HepG2 (cell line): ENCODE measurements around the gene SAMD13. TPM values are rescaled to one million over a fixed set of nuclear protein-coding genes. Genes with fewer than 3 reads are reported as not detected.

Source experiments
- ATAC-seq: fragments of 200-7000 bp; cut with Tn5 transposase; 3 replicates; pipeline ENCODE4 v1.9.1; 2020; ENCODE audit warnings: mild to moderate bottlenecking, moderate library complexity
- BruUV-seq: library from RNA; stranded (reverse); fragments of 400-500 nt; replicated peaks from 2 replicates; lab custom pipeline; 2021; lab: Mats Ljungman, UMichigan
- CTCF ChIA-PET: fragments of 300-600 bp; formaldehyde crosslinking; extraction: SDS; loops from one replicate; lab custom pipeline; 2021; ENCODE audit warnings: low total read pairs, inconsistent platforms, low intra/inter-chr PET ratio; lab: Yijun Ruan, JAX
- POLR2A ChIA-PET: fragments of 350-600 bp; sonication (Branson Sonifier 250); formaldehyde crosslinking; loops from one replicate; lab custom pipeline; 2020; ENCODE audit warnings: antibody characterized with exemption, inconsistent platforms; lab: Yijun Ruan, JAX
- DNase-seq: peaks from one replicate; pipeline ENCODE4 v3.0.0-alpha.2; 2015; ENCODE audit warnings: low spot score
- FAIRE-seq: peaks from 3 replicates; lab custom pipeline; 2011; peaks lifted over from hg19 to GRCh38; lab: Jason Lieb, UNC
- H2AFZ ChIP-seq: one replicate; pipeline ENCODE4 v1.6.1; 2011; ENCODE audit warnings: low read length, inconsistent platforms
- H3K27ac ChIP-seq: fragments of 300-600 bp; 3 replicates; pipeline ENCODE4 v1.8.0; 2011; ENCODE audit warnings: mixed run types, mild to moderate bottlenecking, mixed read lengths, low read length, inconsistent platforms; ENCODE audit not compliant: insufficient read depth; ENCODE audit errors: extremely low read length
- H3K27me3 ChIP-seq, 2 experiments: fragments of 200-600 bp in 1 of 2; 2 replicates in 1 of 2; 3 replicates in 1 of 2; pipeline versions ENCODE4 v1.6.0 to v1.8.0; 2011; ENCODE audit warnings: low read length in 2 of 2, mild to moderate bottlenecking in 2 of 2, moderate library complexity in 2 of 2, inconsistent platforms in 1 of 2; ENCODE audit not compliant: insufficient read depth in 2 of 2, control insufficient read depth in 1 of 2
- H3K36me3 ChIP-seq, 2 experiments: fragments of 200-600 bp in 1 of 2; replicated peaks in 1 of 2; 2 replicates in 1 of 2; 3 replicates in 1 of 2; pipeline versions ENCODE4 v1.5.1 to v1.8.0; 2011; ENCODE audit warnings: low read length in 2 of 2, inconsistent platforms in 1 of 2; ENCODE audit not compliant: insufficient read depth in 2 of 2, control insufficient read depth in 1 of 2
- H3K4me1 ChIP-seq: 2 replicates; pipeline ENCODE4 v1.5.1; 2012; ENCODE audit warnings: low read length, inconsistent platforms; ENCODE audit not compliant: insufficient read depth
- H3K4me2 ChIP-seq: 2 replicates; pipeline ENCODE4 v1.6.0; 2011; ENCODE audit warnings: low read depth, low read length, inconsistent platforms
- H3K4me3 ChIP-seq, 3 experiments: fragments of 200-600 bp in 1 of 3; sonication (generic), shearing (Covaris generic) in 1 of 3; replicated peaks in 1 of 3; 2 replicates each; pipeline ENCODE4 v1.5.1; 2011 to 2016; ENCODE audit warnings: low read length in 3 of 3, inconsistent platforms in 2 of 3, low read depth in 2 of 3, mild to moderate bottlenecking in 2 of 3, control low read depth in 1 of 3, mixed read lengths in 1 of 3; ENCODE audit not compliant: insufficient read depth in 1 of 3
- H3K79me2 ChIP-seq: one replicate; pipeline ENCODE4 v1.6.1; 2011; ENCODE audit warnings: low read length, inconsistent platforms; ENCODE audit not compliant: insufficient read depth
- H3K9ac ChIP-seq: 2 replicates; pipeline ENCODE4 v1.6.0; 2011; ENCODE audit warnings: mild to moderate bottlenecking, low read depth, low read length, inconsistent platforms; ENCODE audit not compliant: insufficient read depth
- H3K9me3 ChIP-seq: 2 replicates; pipeline ENCODE4 v1.5.1; 2012; ENCODE audit warnings: mild to moderate bottlenecking, low read length
- H4K20me1 ChIP-seq: 2 replicates; pipeline ENCODE4 v1.6.0; 2011; ENCODE audit warnings: inconsistent platforms, mild to moderate bottlenecking, low read length, moderate library complexity; ENCODE audit not compliant: insufficient read depth
- KDM6A ChIP-seq: IDR thresholded peaks from 2 replicates; pipeline ENCODE4 v1.6.1; 2016; ENCODE audit warnings: low read depth
- MIXL1 ChIP-seq: IDR thresholded peaks from 2 replicates; pipeline ENCODE4 v1.6.1; 2016
- NFE2L2 ChIP-seq: fragments of 150-350 bp; IDR thresholded peaks from 2 replicates; pipeline ENCODE4 v1.6.1; 2014; ENCODE audit warnings: low read length
- SNAI1 ChIP-seq: sonication (generic); formaldehyde crosslinking; IDR thresholded peaks from 2 replicates; pipeline ENCODE4 v1.5.0; 2020; ENCODE audit warnings: mild to moderate bottlenecking, missing genetic modification reagents, borderline replicate concordance
- ZNF292 ChIP-seq: sonication (generic); formaldehyde crosslinking; IDR thresholded peaks from 2 replicates; pipeline ENCODE4 v1.8.1; 2022; ENCODE audit warnings: mild to moderate bottlenecking, low read depth, missing genetic modification reagents, borderline replicate concordance
- ZNF550 ChIP-seq: sonication (generic); formaldehyde crosslinking; IDR thresholded peaks from 2 replicates; pipeline ENCODE4 v1.4.0; 2020; ENCODE audit warnings: mild to moderate bottlenecking, missing genetic modification reagents, borderline replicate concordance
- WGBS: methylation state at CpG from one replicate; pipeline ENCODE4 v1.1.6; 2017; ENCODE audit warnings: low lambda C conversion rate; 5-methylcytosine and 5-hydroxymethylcytosine counted together
- in situ Hi-C: cut with HindIII; loops from 2 replicates; pipeline ENCODE4 v1.10.0; 2017; ENCODE audit warnings: low pct_unique_long_range_greater_than_20kb; ENCODE audit not compliant: extremely low pct_ligation_motif_present
- intact Hi-C: fragments of 100-400 bp; cut with micrococcal nuclease; formaldehyde crosslinking; loops from one replicate; pipeline ENCODE4 v1.10.0; 2022; ENCODE audit not compliant: unreplicated experiment
- polyA plus RNA-seq, 8 experiments: library from polyadenylated mRNA; depleted of rRNA in 3 of 8; stranded (reverse) in 7 of 8; unstranded in 1 of 8; fragments of >200 nt; fragmentation: Illumina TruSeq in 4 of 8; extraction: Trizol in 4 of 8; gene quantifications; 2 replicates each; pipeline versions ENCODE4 v1.2.1 to v1.2.3, GENCODE V29; 2011 to 2016; ENCODE audit warnings: low read depth in 4 of 8, missing spikeins in 1 of 8, mixed read lengths in 1 of 8; ENCODE audit not compliant: insufficient read depth in 1 of 8
- total RNA-seq, 5 experiments: library from RNA; depleted of rRNA; stranded (reverse); fragments of >200 nt; fragmentation: Illumina TruSeq; extraction: Trizol; gene quantifications; 2 replicates each; pipeline ENCODE4 v1.2.3, GENCODE V29; 2016; ENCODE audit warnings: low read depth in 1 of 5

Gene SAMD13
- total and polyA plus RNA-seq, 2 of the 13 experiments (the other 11 are each of a cell fraction or from before 2014, with no cell fraction given): 0.09 to 0.18 TPM

DNA sequence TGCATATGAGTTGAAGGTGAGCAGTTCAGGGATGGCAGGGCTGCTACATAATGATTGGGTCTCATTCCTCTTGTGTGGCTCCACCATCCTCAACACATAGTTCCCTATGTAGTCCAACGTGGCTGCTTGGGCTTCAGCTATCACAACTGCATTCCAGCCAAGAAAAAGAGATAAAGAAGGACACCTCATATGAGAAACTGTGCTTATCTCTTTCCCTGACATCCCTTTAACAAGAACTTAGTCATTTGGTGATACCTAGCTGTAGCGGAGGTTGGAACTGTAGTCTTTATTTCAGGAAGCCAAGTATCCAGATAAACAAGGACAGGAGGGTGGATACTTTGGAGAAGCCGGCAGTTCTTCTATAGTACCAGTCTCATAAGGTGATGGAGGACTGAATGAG lies 54.0 kb downstream of the SAMD13 start:
- DNase-seq (no peak), FAIRE-seq (no peak), ATAC-seq (no peak)
- Histone ChIP-seq H3K4me1 (no peaks in the 10 kb centered on the region), H4K20me1 (no peaks in the 10 kb centered on the region), H3K27me3 (no peaks in the 10 kb centered on the region; a peak in 1 of 5 replicates), H3K36me3 (no peaks in the 10 kb centered on the region), H3K4me3 (no peak overlapping the region), H3K27ac (no peak overlapping the region), H3K9me3 (no peaks in the 10 kb centered on the region), H3K4me2 (no peak overlapping the region), H2AFZ (no peak overlapping the region), H3K79me2 (no peaks in the 10 kb centered on the region)
- 56% methylated on average over 3 of the region's 3 CpGs for WGBS
- no TSS peak for BruUV-seq
- in situ Hi-C loops (no loop called here), intact Hi-C loops (no loop called here)
- POLR2A ChIA-PET: no interaction called here
- CTCF ChIA-PET: no interaction called here
- TF ChIP-seq MIXL1 (CRISPR knock-in tag): no peak
- TF ChIP-seq, all 625 proteins: peak for 0
- H3K9ac ChIP-seq: no peak overlapping the region

DNA sequence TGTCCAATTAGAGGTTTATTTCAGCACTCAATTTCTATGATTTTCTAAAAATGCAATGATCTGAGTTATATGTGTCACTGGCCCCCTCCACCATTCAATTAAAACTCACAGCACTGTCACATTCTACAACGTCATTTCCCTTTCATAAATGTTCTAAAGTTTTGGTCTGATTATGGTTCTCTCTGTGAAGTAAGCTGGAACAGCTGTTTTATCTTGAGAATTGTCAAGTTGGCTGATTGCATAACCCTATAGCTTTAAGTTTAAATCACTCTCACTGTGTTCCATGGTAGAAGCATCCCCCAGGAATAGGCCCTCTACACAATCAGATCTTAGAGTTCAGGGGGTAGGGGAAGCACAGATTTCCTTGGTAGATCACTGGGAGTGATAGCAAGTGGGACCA lies 55.4 kb downstream of the SAMD13 start:
- H3K4me3 ChIP-seq: no peak overlapping the region
- no peaks in the 10 kb centered on the region for H3K9me3 ChIP-seq
- intact Hi-C loops (no loop called here), in situ Hi-C loops (no loop called here)
- no peak overlapping the region for H3K4me2 ChIP-seq
- FAIRE-seq: no peak
- no peaks in the 10 kb centered on the region for H3K36me3 ChIP-seq
- no peaks in the 10 kb centered on the region for H4K20me1 ChIP-seq
- POLR2A ChIA-PET: no interaction called here
- CTCF ChIA-PET: no interaction called here
- H3K79me2 ChIP-seq: no peaks in the 10 kb centered on the region
- WGBS: 4% methylated on average over 1 of the region's 1 CpG
- TF ChIP-seq NFE2L2: no peak
- no peak for TF ChIP-seq KDM6A (CRISPR knock-in tag)
- no peak for TF ChIP-seq ZNF292
- no peak for TF ChIP-seq SNAI1
- no peak for TF ChIP-seq ZNF550 (CRISPR knock-in tag)
- TF ChIP-seq, all 625 proteins: peak for 0
- DNase-seq (no peak), ATAC-seq (no peak)
- H2AFZ ChIP-seq: no peak overlapping the region
- no peaks in the 10 kb centered on the region; a peak in 2 of 5 replicates for H3K27me3 ChIP-seq
- H3K27ac ChIP-seq: no peak overlapping the region
- H3K4me1 ChIP-seq: no peaks in the 10 kb centered on the region
- no TSS peak for BruUV-seq
- H3K9ac ChIP-seq: no peak overlapping the region
